Colonic mucosa (tissue), 4 donors: ENCODE results near the gene CCDC78. TPM values are rescaled to one million over a fixed set of nuclear protein-coding genes. Genes with fewer than 3 reads are reported as not detected.

ENCODE experiments used
- DNase-seq: peaks from one replicate; pipeline ENCODE4 v3.0.0-alpha.2; 2020
- H3K27ac ChIP-seq: fragments of 200-600 bp; one replicate; pipeline ENCODE4 v1.8.0; 2021
- H3K27me3 ChIP-seq: fragments of 200-600 bp; one replicate; pipeline ENCODE4 v1.8.0; 2021
- H3K36me3 ChIP-seq: fragments of 200-600 bp; one replicate; pipeline ENCODE4 v1.8.0; 2021
- H3K4me1 ChIP-seq: fragments of 200-600 bp; one replicate; pipeline ENCODE4 v1.8.0; 2021; ENCODE audit warnings: mild to moderate bottlenecking
- H3K4me3 ChIP-seq: fragments of 200-600 bp; one replicate; pipeline ENCODE4 v1.8.0; 2021
- H3K9ac ChIP-seq, 2 donors: one replicate each; pipeline ENCODE4 v1.7.0; 2013; ENCODE audit warnings: control low read depth in 2 of 2, low read depth in 2 of 2, low read length in 2 of 2
- H3K9me3 ChIP-seq: fragments of 200-600 bp; one replicate; pipeline ENCODE4 v1.8.0; 2021
- intact Hi-C: fragments of 100-400 bp; cut with DNase I; formaldehyde crosslinking; loops from one replicate; pipeline ENCODE4 v1.14.1; 2022
- total RNA-seq, 2 donors: library from RNA; stranded (reverse); fragmentation: NEBNext Ultra II Directional in 1 of 2; extraction: Animal tissue kit (Norgen Biotek cat#: 25700) in 1 of 2; gene quantifications; one replicate each; pipeline ENCODE4 v1.2.1, GENCODE V29; 2021
- TF ChIP-seq, protein P1 (sequence below): fragments of 200-600 bp; IDR thresholded peaks from one replicate; pipeline ENCODE4 v1.8.0; 2022; ENCODE audit warnings: antibody characterized with exemption, mild to moderate bottlenecking
- donor health status: healthy.
- donor health status: DM: no; HTN: no; CAD: no.
- donor health status: DM: no; HTN: no; CAD: no.

CCDC78 gene
- total RNA-seq, 2 donors from 2014 or later: 0.37 to 3.7 TPM

DNA sequence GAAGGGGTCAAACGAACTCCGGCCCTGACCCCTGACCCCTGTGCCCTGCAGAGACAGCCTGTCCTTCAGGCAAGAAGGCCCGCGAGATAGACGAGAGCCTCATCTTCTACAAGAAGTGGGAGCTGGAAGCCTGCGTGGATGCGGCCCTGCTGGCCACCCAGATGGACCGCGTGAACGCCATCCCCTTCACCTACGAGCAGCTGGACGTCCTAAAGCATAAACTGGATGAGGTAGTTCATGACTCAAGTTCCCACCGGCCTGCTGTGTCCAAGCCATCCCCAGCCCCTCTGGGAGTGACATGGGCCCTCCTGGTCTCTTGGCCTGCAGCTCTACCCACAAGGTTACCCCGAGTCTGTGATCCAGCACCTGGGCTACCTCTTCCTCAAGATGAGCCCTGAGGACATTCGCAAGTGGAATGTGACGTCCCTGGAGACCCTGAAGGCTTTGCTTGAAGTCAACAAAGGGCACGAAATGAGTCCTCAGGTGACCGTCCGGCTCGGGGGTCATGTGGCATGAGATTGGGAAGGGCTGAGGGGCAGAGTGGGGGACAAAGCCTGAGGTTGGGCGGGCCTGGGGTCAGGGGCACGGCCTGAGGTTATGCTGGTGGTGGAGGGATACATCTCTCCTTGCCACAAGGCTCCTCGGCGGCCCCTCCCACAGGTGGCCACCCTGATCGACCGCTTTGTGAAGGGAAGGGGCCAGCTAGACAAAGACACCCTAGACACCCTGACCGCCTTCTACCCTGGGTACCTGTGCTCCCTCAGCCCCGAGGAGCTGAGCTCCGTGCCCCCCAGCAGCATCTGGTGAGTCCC, 40.0 kb upstream of the CCDC78 start:
- TF ChIP-seq, protein P1, sequence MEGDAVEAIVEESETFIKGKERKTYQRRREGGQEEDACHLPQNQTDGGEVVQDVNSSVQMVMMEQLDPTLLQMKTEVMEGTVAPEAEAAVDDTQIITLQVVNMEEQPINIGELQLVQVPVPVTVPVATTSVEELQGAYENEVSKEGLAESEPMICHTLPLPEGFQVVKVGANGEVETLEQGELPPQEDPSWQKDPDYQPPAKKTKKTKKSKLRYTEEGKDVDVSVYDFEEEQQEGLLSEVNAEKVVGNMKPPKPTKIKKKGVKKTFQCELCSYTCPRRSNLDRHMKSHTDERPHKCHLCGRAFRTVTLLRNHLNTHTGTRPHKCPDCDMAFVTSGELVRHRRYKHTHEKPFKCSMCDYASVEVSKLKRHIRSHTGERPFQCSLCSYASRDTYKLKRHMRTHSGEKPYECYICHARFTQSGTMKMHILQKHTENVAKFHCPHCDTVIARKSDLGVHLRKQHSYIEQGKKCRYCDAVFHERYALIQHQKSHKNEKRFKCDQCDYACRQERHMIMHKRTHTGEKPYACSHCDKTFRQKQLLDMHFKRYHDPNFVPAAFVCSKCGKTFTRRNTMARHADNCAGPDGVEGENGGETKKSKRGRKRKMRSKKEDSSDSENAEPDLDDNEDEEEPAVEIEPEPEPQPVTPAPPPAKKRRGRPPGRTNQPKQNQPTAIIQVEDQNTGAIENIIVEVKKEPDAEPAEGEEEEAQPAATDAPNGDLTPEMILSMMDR: no peak
- H3K4me1 ChIP-seq: no peaks in the 10 kb centered on the region
- H3K27ac ChIP-seq: no peak overlapping the region
- no peaks in the 10 kb centered on the region for H3K36me3 ChIP-seq
- intact Hi-C loops: no loop called here
- no peak overlapping the region for H3K9ac ChIP-seq
- peaks cover 3% of the 10 kb centered on the region for H3K27me3 ChIP-seq
- no peak for DNase-seq
- no peak overlapping the region for H3K4me3 ChIP-seq
- no peaks in the 10 kb centered on the region for H3K9me3 ChIP-seq

GRCh38 chr16:765488-765865, 39.2 kb upstream of the CCDC78 start:
- intact Hi-C loops: no loop called here
- Histone ChIP-seq H3K4me3 (no peak overlapping the region), H3K27me3 (peaks cover 4% of the 10 kb centered on the region), H3K9me3 (no peaks in the 10 kb centered on the region), H3K9ac (no peak overlapping the region), H3K27ac (no peak overlapping the region), H3K4me1 (no peaks in the 10 kb centered on the region), H3K36me3 (no peaks in the 10 kb centered on the region)
- TF ChIP-seq, protein P1: no peak
- DNase-seq: no peak

DNA sequence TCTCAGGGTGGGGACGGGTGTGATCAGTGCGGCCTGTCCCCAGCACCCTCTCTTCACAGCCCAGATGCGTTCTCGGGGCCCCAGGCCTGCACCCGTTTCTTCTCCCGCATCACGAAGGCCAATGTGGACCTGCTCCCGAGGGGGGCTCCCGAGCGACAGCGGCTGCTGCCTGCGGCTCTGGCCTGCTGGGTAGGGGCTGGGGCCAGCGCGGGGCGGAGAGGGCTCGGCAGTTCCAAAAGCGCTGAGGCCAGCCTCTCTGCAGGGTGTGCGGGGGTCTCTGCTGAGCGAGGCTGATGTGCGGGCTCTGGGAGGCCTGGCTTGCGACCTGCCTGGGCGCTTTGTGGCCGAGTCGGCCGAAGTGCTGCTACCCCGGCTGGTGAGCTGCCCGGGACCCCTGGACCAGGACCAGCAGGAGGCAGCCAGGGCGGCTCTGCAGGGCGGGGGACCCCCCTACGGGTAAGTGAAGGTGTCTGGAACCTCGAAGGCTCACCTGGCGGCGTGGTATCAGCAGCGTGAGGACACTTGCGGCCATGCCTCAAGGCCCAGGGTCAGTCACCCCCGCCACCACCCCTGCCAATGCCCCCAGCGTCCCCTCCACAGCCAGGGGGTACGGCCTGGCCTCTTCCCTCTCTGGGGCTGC, 38.7 kb upstream of the CCDC78 start:
- Histone ChIP-seq H3K27me3 (peaks cover 4% of the 10 kb centered on the region), H3K27ac (no peak overlapping the region), H3K9me3 (no peaks in the 10 kb centered on the region), H3K9ac (no peak overlapping the region), H3K4me1 (no peaks in the 10 kb centered on the region), H3K4me3 (no peak overlapping the region), H3K36me3 (no peaks in the 10 kb centered on the region)
- TF ChIP-seq, protein P1: no peak
- intact Hi-C loops: no loop called here
- DNase-seq: no peak

GRCh38 chr16:764184-764750, 38.0 kb upstream of the CCDC78 start:
- intact Hi-C loops: no loop called here
- no peak overlapping the region for H3K4me3 ChIP-seq
- H3K9ac ChIP-seq: no peak overlapping the region
- DNase-seq: no peak
- H3K36me3 ChIP-seq: no peaks in the 10 kb centered on the region
- H3K9me3 ChIP-seq: no peaks in the 10 kb centered on the region
- H3K27me3 ChIP-seq: peaks cover 4% of the 10 kb centered on the region
- no peak overlapping the region for H3K27ac ChIP-seq
- H3K4me1 ChIP-seq: no peaks in the 10 kb centered on the region
- TF ChIP-seq, protein P1: no peak

DNA sequence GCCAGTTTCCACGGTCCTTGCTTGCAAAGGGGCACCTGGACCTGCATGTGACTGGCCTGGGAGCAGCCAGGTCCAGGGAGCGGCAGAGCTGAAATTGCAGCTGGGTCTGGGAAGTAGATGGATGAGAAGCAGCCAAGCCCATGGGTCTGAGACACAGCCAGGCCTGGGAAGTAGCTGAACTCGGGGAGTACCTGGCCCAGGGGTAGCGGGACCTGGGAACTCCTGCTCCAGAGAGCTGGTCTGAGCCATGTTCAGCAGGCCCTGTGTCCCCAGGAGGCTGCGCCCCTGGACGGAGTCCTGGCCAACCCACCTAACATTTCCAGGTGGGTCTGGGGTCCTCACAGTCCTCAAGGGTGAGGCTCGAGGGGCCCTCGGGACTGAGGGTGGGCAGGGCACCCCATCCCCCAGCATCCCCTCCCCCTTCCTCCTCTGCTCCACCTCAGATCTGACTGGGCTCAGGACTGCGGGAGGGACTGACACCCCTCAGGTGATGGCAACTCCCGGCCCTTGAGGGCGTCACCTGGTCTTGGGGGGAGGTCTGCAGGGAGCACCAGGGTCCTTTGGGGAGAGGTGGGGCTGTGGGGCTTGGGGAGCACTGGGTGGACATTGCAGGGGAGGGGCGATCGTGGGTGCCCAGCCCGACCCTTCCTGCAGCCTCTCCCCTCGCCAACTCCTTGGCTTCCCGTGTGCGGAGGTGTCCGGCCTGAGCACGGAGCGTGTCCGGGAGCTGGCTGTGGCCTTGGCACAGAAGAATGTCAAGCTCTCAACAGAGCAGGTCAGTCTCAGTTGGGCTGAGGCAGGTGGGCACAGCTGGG, 37.3 kb upstream of the CCDC78 start:
- no peaks in the 10 kb centered on the region for H3K4me1 ChIP-seq
- DNase-seq: no peak
- H3K4me3 ChIP-seq: no peak overlapping the region
- peaks cover 4% of the 10 kb centered on the region for H3K27me3 ChIP-seq
- no peaks in the 10 kb centered on the region for H3K36me3 ChIP-seq
- H3K9ac ChIP-seq: no peak overlapping the region
- TF ChIP-seq, protein P1: no peak
- H3K9me3 ChIP-seq: no peaks in the 10 kb centered on the region
- intact Hi-C loops: no loop called here
- H3K27ac ChIP-seq: no peak overlapping the region
